Occipital lobe (tissue), 2 donors: ENCODE results near the gene TMEM161A. TPM values are rescaled to one million over a fixed set of nuclear protein-coding genes. Genes with fewer than 3 reads are reported as not detected.
"Not testable (repeated sequence)": the region's sequence is repeated elsewhere in the genome, so short reads cannot be mapped to it uniquely, and the experiment has no call there.

Experiments
- DNase-seq: peaks from one replicate; lab custom pipeline; 2025; lab: John Stamatoyannopoulos, UW
- total RNA-seq: library from RNA; depleted of rRNA; stranded (reverse); fragments of >200 nt; gene quantifications from one replicate; pipeline ENCODE4 v1.2.3, GENCODE V29; 2014

TMEM161A gene
- total RNA-seq, 1 donor from 2014 or later = 6.2 TPM

GRCh38 chr19:19155495-19156219 is 17.4 kb upstream of the TMEM161A start:
- no peak for DNase-seq

DNA sequence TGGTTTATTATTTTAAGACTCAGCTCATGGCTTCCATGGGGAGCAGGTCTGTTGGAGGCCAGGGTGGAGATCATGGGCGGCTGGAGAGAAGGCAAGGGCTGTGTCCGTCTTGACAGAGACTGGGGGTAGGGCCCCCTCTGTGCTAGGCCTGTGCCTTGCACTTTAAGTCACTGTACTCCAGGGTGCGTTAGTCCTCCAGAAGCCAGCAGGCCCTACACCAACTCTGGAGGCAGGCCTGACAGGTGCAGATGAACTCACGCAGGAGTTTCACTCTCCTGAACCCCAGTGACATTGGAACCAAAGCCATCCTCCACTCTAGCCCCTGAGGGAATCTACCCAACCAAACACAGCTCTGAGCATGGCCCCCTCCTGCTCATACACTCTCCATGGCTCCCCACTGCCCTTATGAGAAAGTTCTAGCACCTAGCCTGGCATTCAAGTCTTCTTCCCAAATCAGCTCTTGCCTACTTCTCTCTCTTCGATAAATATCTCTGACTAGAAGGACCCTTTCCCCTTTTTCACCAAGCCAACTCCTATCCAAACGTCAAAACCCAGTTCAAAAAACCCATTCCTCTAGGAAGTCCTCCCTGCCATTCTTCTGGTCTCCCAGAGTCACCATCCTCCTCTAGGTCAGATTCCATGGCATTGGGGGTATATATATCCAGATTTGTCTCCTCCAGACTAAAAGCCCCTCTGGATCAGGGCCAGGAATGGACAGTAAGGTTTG is 16.7 kb upstream of the TMEM161A start:
- DNase-seq = no peak

GRCh38 chr19:19152668-19153384 is 14.5 kb upstream of the TMEM161A start:
- no peak for DNase-seq

GRCh38 chr19:19151418-19151817 is 13.1 kb upstream of the TMEM161A start:
- DNase-seq = no peak

DNA sequence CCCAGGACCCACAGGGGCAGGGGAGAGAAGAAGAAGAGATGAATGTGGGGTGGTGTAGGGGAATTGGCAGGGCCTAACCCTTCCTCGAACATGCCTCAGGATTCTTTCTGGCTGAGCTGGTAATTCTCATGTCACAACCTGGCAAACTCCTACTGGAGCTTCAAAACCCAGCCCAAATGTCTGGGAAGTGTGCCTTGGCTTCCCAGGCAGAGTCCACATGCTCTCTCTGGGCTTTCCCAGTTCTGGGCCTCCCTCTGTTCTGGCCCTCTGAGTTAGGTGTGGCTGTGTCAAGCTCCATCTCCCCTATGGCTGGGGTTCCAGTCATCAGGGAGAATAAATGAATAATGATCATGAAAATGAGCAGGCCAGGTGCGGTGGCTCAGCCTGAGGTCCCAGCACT is 11.2 kb upstream of the TMEM161A start:
- no peak for DNase-seq

DNA sequence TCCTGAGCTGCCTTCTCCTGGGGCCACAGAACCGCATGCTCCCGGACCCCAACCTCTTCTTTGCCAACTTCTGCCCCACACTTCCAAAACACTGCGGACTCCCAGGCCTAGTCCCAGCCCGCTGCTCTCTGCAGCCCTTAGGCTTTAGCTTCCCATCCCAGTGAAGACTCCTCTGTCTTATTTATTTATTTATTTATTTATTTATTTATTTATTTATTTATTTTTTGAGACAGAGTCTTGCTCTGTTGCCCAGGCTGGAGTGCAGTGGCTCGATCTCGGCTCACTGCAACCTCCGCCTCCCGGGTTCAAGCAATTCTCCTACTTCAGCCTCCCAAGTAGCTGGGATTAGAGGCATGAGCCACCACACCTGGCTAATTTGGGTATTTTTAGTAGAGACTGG is 10.2 kb upstream of the TMEM161A start:
- DNase-seq = not testable (repeated sequence)

GRCh38 chr19:19147344-19147743 is 9.1 kb upstream of the TMEM161A start:
- no peak for DNase-seq

DNA sequence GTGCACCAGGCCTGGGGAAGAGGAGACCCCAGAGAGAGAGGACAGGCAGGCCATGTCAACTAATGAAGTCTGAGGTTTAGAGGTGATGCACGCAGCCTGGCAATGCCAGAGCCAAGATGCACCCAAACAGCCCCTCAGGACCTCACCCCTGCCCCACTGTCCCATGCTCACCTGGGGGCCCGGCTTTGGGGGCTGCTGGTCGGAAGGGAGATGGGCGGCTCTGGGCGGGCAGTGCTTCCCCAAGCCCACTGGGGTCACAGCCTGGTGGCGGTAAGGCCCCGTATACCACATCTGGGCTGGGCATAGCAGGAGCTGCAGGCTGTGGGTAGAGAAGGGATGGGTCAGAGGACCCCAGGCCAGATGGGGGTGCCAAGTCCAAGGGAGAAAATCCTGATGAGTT is 8.6 kb upstream of the TMEM161A start:
- DNase-seq = no peak

- peak; percentile 42 for DNase-seq
These were observed 7.7 kb upstream of the TMEM161A start for GRCh38 chr19:19145684-19146608.

GRCh38 chr19:19145281-19145680 is 7.0 kb upstream of the TMEM161A start:
- DNase-seq = no peak

DNA sequence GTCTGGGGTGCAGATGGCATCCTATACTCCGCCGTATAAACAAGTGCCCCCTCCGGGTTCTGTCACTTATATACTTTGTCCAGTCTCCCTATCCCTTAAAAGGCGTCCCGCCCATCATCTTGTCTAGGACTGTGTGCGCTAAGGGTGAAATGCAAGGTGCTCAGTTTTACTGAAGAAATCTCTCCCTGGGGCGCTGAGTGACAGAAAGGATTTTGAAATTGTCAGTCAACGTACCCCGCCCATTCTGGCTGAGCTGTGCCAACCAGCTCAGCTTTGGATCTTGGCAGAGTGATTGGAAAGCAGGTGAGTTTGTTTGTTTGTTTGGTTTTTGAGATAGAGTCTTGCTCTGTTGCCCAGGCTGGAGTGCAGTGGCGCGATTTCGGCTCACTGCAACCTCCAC is 4.1 kb upstream of the TMEM161A start:
- DNase-seq = no peak

DNA sequence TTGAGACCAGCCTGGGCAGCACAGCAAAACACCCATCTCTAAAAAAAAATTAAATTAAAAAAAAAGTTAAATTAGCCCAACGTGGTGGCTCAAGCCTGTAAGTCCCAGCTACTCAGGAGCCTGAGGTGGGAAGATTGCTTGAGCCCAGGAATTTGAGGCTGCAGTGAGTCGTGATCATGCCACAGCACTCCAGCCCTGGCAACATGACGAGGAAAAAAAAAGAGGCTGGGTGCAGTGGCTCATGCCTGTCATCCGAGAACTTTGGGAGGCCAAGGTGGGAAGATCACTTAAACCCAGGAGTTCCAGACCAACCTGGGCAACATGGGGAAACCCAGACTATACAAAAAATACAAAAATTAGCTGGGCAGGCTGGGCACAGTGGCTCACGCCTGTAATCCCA is 2.2 kb upstream of the TMEM161A start:
- no peak for DNase-seq

DNA sequence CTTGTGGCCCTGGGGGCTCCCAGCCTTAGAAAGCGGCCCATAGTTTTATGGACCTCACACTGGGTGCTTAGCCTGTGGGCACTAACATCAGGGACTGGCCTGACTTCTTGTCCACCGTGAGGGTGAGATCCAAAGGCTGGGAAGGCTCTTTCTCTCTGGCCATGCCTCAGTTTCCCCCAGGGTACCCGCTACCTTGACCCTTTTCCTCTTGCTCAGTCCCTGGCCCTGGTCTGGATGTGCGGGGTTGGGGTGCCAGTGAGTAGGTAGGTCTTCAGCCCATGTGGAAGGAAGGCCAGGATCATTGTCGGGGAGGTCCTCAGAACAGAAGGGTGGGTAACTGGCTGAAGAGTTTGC is 1.6 kb upstream of the TMEM161A start:
- no peak for DNase-seq

DNA sequence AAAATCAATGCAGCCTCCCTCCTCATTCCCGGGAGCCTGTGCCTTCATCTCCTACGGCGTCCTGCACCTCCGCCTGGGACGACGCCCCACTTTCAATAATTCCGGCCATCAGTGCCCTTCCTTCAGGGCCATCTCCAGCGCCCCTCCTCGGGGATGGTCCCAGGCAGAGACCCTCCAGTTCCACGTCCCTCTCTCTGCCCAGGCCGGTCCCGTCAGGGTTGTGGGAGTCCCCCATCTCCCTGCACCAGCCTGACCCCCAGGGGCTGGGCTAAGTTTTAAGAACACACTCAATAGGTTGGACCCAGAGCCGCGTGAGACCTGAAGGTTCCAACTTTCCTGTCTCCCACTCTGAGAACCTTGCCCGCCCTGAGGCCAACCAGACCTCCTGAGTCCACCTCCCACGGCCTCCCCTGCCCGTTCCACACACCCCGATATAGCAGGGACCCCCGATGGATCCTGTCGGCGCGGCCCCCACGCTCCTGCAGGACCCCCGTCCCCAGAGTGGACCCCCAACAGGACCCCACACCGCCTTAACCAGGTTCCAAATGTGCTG is 646 bp downstream of the TMEM161A start:
- DNase-seq = no peak

DNA sequence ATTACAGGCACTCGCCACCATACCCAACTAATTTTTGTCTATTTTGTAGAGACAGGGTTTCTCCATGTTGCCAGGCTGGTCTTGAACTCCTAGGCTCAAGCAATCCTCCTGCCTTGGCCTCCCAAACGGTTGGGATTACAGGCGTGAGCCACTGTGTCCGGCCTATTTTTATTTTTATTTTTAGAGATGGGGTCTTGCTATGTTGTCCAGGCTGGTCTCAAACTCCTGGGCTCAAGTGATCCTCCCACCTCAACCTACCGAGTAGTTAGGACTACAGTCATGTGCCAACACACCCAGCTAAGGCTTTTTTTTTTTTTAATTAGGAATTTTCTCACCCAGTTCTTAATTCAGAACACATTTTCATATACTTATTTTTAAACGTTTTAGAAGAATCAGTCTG is 2.6 kb downstream of the TMEM161A start:
- DNase-seq = not testable (repeated sequence)

- DNase-seq = no peak
These were observed 3.6 kb downstream of the TMEM161A start for GRCh38 chr19:19134687-19135158.

DNA sequence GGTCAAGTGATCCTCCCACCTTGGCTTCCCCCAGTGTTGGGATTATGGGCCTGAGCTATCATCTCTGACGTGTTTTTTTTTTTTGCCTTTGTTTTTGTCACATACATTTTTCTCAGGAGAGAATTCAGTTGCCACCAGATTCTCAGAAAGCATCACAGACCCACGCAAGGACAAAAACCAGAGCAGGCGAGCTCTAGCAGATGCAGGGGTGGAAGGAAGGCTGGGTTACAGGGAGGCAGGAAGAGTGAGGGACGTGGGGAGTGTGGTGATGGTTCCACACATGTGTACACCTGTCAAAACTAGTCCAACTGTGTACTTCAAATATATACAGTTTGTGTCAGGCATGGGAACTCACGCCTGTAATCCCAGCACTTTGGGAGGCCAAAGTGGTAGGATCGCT is 4.3 kb downstream of the TMEM161A start:
- no peak for DNase-seq

GRCh38 chr19:19132912-19133311 is 5.4 kb downstream of the TMEM161A start:
- no peak for DNase-seq

- no peak for DNase-seq
These were observed 6.3 kb downstream of the TMEM161A start for GRCh38 chr19:19131989-19132388.

DNA sequence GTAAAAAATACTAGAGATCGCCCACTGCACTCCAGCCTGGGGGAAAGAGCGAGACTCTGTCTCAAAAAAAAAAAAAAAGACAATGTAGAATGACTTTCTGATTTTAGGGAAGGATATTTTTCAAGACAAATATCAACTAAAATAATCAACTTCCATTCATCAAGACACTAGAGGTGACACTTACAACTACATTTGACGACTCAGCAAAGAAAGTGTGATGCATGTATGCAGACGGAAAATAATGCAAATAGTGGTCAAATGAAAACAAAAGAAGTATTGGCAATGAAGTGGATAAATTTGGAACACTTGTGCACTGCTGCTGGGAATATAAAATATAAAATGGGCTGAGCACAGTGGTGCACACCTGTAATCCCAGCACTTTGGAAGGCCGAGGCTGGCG is 12.2 kb downstream of the TMEM161A start:
- DNase-seq = no peak

GRCh38 chr19:19123386-19123785 is 14.9 kb downstream of the TMEM161A start:
- no peak for DNase-seq
